ENCODE measurements around the gene SMURF1. TPM values are rescaled to one million over a fixed set of nuclear protein-coding genes. Genes with fewer than 3 reads are reported as not detected.

Gene SMURF1
- total RNA-seq, 4 donors from 2014 or later, result 26.9 to 74.9 (median 30.2) TPM

DNA sequence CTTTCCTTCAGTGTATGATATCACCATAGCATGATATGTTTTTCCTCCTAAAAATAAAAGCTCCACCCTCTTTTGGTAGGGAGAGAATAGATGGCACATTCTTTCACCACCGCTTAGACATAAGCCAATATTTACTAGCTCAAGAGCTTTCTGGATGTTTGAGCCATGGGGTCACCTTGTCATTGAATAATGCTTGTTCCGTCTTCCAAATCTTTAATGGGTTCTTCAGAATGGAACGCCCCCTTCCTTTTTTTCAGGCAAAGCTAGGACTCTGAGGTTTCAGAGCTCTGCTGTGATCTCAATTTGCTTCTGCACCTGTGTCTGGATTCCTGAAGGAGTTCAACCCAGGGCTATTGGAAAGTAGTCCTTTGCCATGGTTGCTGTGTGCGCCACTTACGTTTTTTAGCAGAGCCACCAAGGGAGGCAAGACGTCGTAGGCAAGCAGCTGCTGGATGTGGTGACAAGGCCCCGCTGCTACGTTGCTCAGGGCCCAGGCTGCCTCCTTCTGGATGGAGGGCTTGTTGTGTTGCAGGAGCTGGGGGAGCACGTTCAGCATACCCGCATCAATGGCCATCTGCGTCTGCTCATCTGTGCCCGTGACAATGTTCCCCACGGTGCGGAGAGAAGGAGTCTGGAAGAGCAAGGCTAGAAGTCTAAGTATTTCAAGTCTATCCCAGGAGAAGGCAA lies 40.8 kb upstream of the SMURF1 start:
- Histone ChIP-seq H3K4me3 (no peak overlapping the region), H3K4me1 (no peaks in the 10 kb centered on the region), H3K36me3 (no peaks in the 10 kb centered on the region), H3K9me3 (no peaks in the 10 kb centered on the region), H3K27me3 (no peaks in the 10 kb centered on the region), H3K27ac (no peak overlapping the region)
- WGBS, result 85% methylated on average over 11 of the region's 15 CpGs
- DNase-seq (ENCODE audit: low spot score in 2 of 2), result no peak
- TF ChIP-seq EP300 (IDR thresholded peaks at IDR 0.05) (no peak), POLR2AphosphoS5 (IDR thresholded peaks at IDR 0.05) (no peak), POLR2A (IDR thresholded peaks at IDR 0.05) (no peak)
- TF ChIP-seq, protein P1, sequence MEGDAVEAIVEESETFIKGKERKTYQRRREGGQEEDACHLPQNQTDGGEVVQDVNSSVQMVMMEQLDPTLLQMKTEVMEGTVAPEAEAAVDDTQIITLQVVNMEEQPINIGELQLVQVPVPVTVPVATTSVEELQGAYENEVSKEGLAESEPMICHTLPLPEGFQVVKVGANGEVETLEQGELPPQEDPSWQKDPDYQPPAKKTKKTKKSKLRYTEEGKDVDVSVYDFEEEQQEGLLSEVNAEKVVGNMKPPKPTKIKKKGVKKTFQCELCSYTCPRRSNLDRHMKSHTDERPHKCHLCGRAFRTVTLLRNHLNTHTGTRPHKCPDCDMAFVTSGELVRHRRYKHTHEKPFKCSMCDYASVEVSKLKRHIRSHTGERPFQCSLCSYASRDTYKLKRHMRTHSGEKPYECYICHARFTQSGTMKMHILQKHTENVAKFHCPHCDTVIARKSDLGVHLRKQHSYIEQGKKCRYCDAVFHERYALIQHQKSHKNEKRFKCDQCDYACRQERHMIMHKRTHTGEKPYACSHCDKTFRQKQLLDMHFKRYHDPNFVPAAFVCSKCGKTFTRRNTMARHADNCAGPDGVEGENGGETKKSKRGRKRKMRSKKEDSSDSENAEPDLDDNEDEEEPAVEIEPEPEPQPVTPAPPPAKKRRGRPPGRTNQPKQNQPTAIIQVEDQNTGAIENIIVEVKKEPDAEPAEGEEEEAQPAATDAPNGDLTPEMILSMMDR (IDR thresholded peaks at IDR 0.05), result no peak

DNA sequence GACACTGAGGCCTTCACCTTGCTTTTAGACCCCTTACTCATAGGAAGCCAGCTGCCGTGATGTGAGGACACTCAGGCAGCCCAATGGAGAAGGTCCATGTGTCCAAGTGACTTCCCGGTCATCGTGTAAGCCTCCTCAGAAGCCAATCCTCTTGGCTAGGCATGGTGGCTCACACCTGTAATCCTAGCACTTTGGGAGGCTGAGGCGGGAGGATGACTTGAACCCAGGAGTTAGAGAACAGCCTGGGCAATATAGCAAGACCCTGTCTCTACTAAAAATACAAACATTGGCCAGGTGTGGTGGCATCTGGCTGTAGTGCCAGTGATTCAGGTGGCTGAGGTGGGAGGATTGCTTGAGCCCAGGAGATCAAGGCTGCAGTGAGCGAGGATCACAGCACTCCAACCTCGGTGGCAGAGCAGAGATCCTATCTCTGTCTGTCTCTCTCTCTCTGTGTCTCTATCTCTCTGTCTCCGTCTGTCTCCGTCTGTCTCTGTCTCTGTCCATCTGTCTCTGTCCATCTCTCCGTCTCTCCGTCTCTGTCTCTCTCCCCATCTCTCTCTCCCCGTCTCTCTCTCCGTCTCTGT lies 36.3 kb upstream of the SMURF1 start:
- Histone ChIP-seq H3K4me1 (no peaks in the 10 kb centered on the region), H3K27me3 (no peaks in the 10 kb centered on the region), H3K27ac (no peak overlapping the region), H3K4me3 (no peak overlapping the region), H3K36me3 (no peaks in the 10 kb centered on the region), H3K9me3 (no peaks in the 10 kb centered on the region)
- TF ChIP-seq, protein P1 (IDR thresholded peaks at IDR 0.05), result no peak
- no peak for TF ChIP-seq EP300 (IDR thresholded peaks at IDR 0.05)
- TF ChIP-seq POLR2A (IDR thresholded peaks at IDR 0.05), result no peak
- no peak for TF ChIP-seq POLR2AphosphoS5 (IDR thresholded peaks at IDR 0.05)
- 89% methylated on average over 12 of the region's 12 CpGs for WGBS
- DNase-seq (ENCODE audit: low spot score in 2 of 2), result no peak

DNA sequence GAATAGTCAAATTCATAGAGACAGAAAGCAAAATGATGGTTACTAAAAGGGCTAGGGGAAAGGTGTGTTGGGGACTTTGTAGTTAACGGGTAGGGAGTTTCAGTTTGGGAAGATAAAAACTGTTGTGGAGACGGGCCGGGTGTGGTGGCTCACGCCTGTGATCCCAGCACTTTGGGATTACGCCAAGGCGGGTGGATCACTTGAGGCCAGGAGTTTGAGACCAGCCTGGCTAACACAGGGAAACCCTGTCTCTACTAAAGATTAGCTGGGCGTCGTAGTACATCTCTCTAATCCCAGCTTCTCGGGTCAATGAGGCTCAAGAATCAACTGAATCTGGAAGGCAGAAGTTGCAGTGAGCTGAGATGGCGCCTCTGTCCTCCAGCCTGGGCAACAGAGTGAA lies 33.3 kb upstream of the SMURF1 start:
- TF ChIP-seq POLR2AphosphoS5 (IDR thresholded peaks at IDR 0.05) (no peak), POLR2A (IDR thresholded peaks at IDR 0.05) (no peak), EP300 (IDR thresholded peaks at IDR 0.05) (no peak)
- TF ChIP-seq, protein P1 (IDR thresholded peaks at IDR 0.05), result no peak
- DNase-seq (ENCODE audit: low spot score in 2 of 2), result no peak
- Histone ChIP-seq H3K36me3 (no peaks in the 10 kb centered on the region), H3K9me3 (no peaks in the 10 kb centered on the region), H3K27me3 (no peaks in the 10 kb centered on the region), H3K4me1 (no peaks in the 10 kb centered on the region), H3K4me3 (no peak overlapping the region), H3K27ac (no peak overlapping the region)
- WGBS, result 67% methylated on average over 10 of the region's 10 CpGs

DNA sequence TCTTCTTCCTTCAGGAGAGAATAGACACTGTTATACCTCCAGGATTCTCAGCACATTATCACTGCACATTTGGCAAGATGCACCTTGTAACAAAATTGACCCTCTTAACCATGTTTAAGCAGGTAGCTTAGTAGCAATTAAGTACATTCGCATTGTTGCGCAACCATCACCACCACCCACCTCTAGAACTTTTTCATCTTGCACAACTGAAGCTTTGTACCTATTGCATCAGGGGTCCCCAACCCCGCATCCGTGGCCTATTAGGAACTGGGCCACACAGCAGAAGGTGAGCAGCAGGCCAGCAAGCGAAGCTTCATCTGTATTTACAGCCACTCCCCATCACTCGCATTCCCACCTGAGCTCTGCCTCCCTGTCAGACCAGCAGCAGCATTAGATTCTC lies 29.9 kb upstream of the SMURF1 start:
- no peaks in the 10 kb centered on the region for H3K27me3 ChIP-seq
- H3K4me1 ChIP-seq, result no peaks in the 10 kb centered on the region
- TF ChIP-seq POLR2AphosphoS5 (IDR thresholded peaks at IDR 0.05), result no peak
- TF ChIP-seq EP300 (IDR thresholded peaks at IDR 0.05), result no peak
- TF ChIP-seq, protein P1 (IDR thresholded peaks at IDR 0.05), result no peak
- no peak for TF ChIP-seq POLR2A (IDR thresholded peaks at IDR 0.05)
- WGBS, result 85% methylated on average over 6 of the region's 6 CpGs
- no peak overlapping the region for H3K27ac ChIP-seq
- no peak overlapping the region for H3K4me3 ChIP-seq
- H3K9me3 ChIP-seq, result no peaks in the 10 kb centered on the region
- DNase-seq (ENCODE audit: low spot score in 2 of 2), result no peak
- H3K36me3 ChIP-seq, result no peaks in the 10 kb centered on the region

DNA sequence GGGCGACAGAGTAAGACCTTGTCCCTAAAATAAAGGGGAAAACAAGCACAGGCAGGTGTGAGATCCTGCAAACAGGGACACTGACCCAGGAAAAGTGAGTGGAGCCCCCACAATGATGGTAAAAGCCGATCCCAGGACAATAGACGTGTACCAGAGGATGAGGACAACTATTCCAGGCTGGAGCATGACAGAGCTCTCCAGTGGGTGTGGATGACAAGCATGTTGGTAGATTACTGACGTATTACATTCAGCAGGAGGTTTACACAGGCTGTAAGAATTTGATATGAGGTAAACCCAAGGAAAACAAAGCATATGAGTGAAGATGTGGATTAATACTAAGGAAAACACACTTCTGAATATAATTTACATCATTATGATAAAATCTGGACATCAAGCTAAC lies 27.8 kb upstream of the SMURF1 start:
- DNase-seq (ENCODE audit: low spot score in 2 of 2), result no peak
- no peak overlapping the region for H3K4me3 ChIP-seq
- H3K4me1 ChIP-seq, result no peaks in the 10 kb centered on the region
- WGBS, result 85% methylated on average over 4 of the region's 4 CpGs
- no peaks in the 10 kb centered on the region for H3K9me3 ChIP-seq
- H3K27ac ChIP-seq, result no peak overlapping the region
- TF ChIP-seq POLR2AphosphoS5 (IDR thresholded peaks at IDR 0.05), result no peak
- TF ChIP-seq POLR2A (IDR thresholded peaks at IDR 0.05), result no peak
- TF ChIP-seq, protein P1 (IDR thresholded peaks at IDR 0.05), result no peak
- TF ChIP-seq EP300 (IDR thresholded peaks at IDR 0.05), result no peak
- H3K36me3 ChIP-seq, result no peaks in the 10 kb centered on the region
- no peaks in the 10 kb centered on the region for H3K27me3 ChIP-seq

All from suprapubic skin (tissue), 4 donors.